Activated CD8-positive, alpha-beta T cell treated with anti-CD3 and anti-CD28 coated beads for 36 hours (primary cell): ENCODE measurements around the gene KIAA1328. TPM values are rescaled to one million over a fixed set of nuclear protein-coding genes. Genes with fewer than 3 reads are reported as not detected.

Source experiments
- ATAC-seq: fragments of 200-7000 bp; cut with Tn5 transposase; one replicate; pipeline ENCODE4 v1.10.0; 2021; ENCODE audit warnings: mild to moderate bottlenecking, moderate library complexity
- CTCF ChIA-PET: fragments of 350-600 bp; sonication (Branson Sonifier 250); formaldehyde crosslinking; loops from one replicate; lab custom pipeline; 2021; ENCODE audit warnings: antibody characterized with exemption; lab: Charles Lee
- POLR2A ChIA-PET: fragments of 350-600 bp; sonication (Branson Sonifier 250); formaldehyde crosslinking; loops from one replicate; lab custom pipeline; 2021; ENCODE audit warnings: antibody characterized with exemption; lab: Charles Lee
- DNase-seq: peaks from one replicate; pipeline ENCODE4 v3.0.0-alpha.2; 2020
- H3K27ac Mint-ChIP-seq: one replicate; pipeline ENCODE4 v1.8.0; 2021; ENCODE audit warnings: mild to moderate bottlenecking, mixed read lengths
- H3K27me3 Mint-ChIP-seq: one replicate; pipeline ENCODE4 v1.8.0; 2021; ENCODE audit warnings: mixed read lengths
- H3K36me3 Mint-ChIP-seq: one replicate; pipeline ENCODE4 v1.8.0; 2021; ENCODE audit warnings: low read depth, mixed read lengths
- H3K4me1 Mint-ChIP-seq: one replicate; pipeline ENCODE4 v1.8.0; 2021; ENCODE audit warnings: low read depth, mixed read lengths
- H3K4me3 Mint-ChIP-seq: one replicate; pipeline ENCODE4 v1.8.0; 2021; ENCODE audit warnings: mild to moderate bottlenecking, moderate library complexity, mixed read lengths
- H3K9me3 Mint-ChIP-seq: one replicate; pipeline ENCODE4 v1.8.0; 2021; ENCODE audit warnings: mixed read lengths
- intact Hi-C: fragments of 100-400 bp; cut with micrococcal nuclease; formaldehyde crosslinking; loops from one replicate; pipeline ENCODE4 v1.10.0; 2022
- total RNA-seq, 2 experiments: library from RNA; stranded (reverse); gene quantifications; one replicate each; pipeline ENCODE4 v1.2.3, GENCODE V29; 2021
- TF ChIP-seq, protein P1 (sequence below): fragments of 200-600 bp; IDR thresholded peaks from one replicate; pipeline ENCODE4 v1.8.0; 2022; ENCODE audit warnings: antibody characterized with exemption, mild to moderate bottlenecking

The KIAA1328 gene
- total RNA-seq, 2 experiments from 2014 or later, result 5.9 to 6.1 TPM

DNA sequence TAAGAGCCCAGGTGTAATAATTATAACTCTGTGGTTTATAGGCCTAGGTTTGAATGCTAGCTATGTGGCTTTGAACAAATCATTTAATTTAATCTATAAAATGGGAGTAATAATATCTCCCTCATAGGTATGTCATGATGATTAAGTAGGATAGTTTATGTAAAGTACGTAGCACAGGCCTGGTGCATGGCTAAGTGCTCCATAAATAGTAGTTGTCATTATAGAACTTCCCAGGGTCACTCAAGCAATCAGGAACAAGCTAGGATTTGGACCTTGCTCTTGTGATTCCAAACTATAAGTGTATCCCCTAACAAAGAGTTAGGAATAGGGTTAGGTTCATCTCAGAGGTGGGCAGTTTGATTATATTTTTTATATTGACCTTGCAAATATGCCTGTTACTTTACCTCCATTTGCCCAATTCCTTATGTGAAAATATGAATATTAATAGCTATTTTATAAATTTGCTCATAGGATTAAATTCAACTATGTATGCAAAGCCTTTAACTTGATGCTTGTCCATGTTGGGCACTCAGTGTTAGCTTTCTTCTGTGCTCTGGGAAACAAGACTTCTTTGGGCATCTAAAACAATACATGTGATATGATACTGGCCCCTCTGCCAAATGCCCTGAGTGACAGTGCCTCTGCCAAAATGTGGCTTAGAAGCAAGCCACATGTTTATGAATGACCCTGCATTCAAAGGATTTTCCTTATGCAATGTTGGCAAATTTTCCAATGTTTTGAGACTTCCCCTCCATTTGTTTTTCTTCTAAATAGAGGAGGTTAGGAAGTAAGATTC is 353.6 kb downstream of the KIAA1328 start:
- no peak for ATAC-seq
- H3K4me3 Mint-ChIP-seq, result no peak overlapping the region
- H3K36me3 Mint-ChIP-seq, result peaks cover under 1% of the 10 kb centered on the region
- H3K27me3 Mint-ChIP-seq, result no peaks in the 10 kb centered on the region
- intact Hi-C loops, result no loop called here
- ChIA-PET CTCF (no interaction called here), POLR2A (no interaction called here)
- no peaks in the 10 kb centered on the region for H3K4me1 Mint-ChIP-seq
- TF ChIP-seq, protein P1, sequence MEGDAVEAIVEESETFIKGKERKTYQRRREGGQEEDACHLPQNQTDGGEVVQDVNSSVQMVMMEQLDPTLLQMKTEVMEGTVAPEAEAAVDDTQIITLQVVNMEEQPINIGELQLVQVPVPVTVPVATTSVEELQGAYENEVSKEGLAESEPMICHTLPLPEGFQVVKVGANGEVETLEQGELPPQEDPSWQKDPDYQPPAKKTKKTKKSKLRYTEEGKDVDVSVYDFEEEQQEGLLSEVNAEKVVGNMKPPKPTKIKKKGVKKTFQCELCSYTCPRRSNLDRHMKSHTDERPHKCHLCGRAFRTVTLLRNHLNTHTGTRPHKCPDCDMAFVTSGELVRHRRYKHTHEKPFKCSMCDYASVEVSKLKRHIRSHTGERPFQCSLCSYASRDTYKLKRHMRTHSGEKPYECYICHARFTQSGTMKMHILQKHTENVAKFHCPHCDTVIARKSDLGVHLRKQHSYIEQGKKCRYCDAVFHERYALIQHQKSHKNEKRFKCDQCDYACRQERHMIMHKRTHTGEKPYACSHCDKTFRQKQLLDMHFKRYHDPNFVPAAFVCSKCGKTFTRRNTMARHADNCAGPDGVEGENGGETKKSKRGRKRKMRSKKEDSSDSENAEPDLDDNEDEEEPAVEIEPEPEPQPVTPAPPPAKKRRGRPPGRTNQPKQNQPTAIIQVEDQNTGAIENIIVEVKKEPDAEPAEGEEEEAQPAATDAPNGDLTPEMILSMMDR, result no peak
- no peaks in the 10 kb centered on the region for H3K9me3 Mint-ChIP-seq
- no peak overlapping the region for H3K27ac Mint-ChIP-seq
- no peak for DNase-seq

DNA sequence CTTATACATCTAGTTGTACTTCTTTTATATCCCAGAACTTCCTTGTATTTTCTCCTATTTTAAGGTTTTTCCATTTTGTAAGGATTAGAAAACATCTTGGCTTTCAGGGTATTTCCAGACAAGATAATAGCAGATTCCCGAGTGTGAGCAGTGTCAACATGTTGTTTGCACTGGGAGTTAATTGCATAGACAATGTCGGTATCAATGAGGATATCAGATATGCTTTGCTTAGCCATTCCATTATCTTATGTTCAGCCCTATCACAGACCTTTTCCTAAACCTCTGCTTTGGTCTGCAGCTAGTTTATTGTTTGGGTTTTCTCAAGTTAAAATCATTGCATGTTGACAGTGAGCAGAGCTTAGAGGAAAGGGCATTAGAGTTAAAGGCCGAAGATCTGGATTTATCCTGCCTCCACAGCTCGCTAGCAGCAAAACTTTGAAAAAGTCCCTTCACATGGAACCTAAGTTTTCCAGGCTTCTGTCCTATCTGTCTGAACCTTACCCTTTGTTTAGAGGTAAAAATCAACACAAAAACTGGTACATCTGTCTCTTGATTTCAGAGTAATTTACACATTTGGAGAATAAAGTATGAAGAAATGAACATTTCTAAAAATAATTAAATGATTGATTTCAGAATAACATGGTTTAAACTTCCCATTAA is 355.4 kb downstream of the KIAA1328 start:
- H3K9me3 Mint-ChIP-seq, result no peaks in the 10 kb centered on the region
- H3K27ac Mint-ChIP-seq, result no peak overlapping the region
- H3K4me3 Mint-ChIP-seq, result no peak overlapping the region
- TF ChIP-seq, protein P1, result no peak
- no peaks in the 10 kb centered on the region for H3K36me3 Mint-ChIP-seq
- ATAC-seq (no peak), DNase-seq (no peak)
- ChIA-PET POLR2A (no interaction called here), CTCF (no interaction called here)
- intact Hi-C loops, result no loop called here
- no peaks in the 10 kb centered on the region for H3K27me3 Mint-ChIP-seq
- no peaks in the 10 kb centered on the region for H3K4me1 Mint-ChIP-seq

DNA sequence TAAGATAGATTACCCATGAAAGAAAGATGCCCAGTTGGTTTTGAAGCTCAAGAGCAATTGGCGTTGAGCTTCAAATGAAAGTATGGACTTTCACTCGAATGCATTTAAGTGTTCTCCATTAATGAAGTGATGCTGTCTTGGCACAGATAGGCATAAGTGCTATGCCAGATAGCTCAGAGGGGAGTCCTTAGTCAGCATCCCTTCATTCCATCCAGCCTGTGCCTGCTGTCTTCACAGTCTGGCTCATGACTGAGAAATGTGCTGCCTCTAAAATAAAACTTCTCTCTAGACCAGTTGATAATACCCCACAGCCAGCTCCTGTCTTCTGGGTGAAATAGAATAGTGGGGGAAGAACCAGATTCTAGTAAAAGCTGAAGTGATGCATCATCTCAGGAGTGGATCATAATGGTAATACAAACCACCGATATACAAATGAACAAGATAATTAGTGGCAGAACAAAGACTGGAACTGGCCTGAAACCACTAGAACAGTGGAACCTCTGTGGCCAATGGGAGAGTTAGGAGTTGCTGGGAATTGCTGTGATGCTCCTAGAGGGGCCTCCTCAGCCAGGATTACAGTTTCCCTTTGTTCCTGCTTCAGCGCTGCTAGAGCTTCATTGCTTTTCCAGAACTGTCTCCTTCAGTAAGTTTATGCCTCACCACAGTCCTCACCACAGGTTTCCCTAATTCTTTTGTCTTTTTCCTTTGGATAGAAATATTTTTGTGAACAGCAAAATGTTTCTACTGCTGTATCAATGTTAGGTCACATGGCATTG is 359.3 kb downstream of the KIAA1328 start:
- no peaks in the 10 kb centered on the region for H3K36me3 Mint-ChIP-seq
- H3K4me1 Mint-ChIP-seq, result no peaks in the 10 kb centered on the region
- CTCF ChIA-PET, result no interaction called here
- no peak overlapping the region for H3K27ac Mint-ChIP-seq
- no peaks in the 10 kb centered on the region for H3K27me3 Mint-ChIP-seq
- intact Hi-C loops, result no loop called here
- no peak overlapping the region for H3K4me3 Mint-ChIP-seq
- no peaks in the 10 kb centered on the region for H3K9me3 Mint-ChIP-seq
- TF ChIP-seq, protein P1, result no peak
- DNase-seq (no peak), ATAC-seq (no peak)
- POLR2A ChIA-PET, result no interaction called here

DNA sequence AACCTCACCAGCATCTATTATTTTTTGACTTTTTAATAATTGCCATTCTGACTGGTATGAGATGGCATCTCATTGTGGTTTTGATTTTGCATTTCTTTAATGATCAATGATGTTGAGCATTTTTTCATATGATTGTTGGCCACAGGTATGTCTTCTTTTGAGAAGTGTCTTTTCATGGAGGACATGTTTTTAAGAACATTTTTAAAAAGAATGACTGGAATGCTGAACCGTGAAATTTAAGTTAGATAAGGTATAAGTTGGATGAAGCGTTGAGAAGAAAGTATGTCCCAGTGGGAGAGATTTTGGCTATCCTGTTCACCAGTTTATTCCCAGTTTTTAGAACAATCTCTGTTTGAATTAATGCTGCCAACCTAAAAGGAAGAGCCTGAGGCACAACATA is 370.8 kb downstream of the KIAA1328 start:
- TF ChIP-seq, protein P1, result no peak
- Mint-ChIP-seq H3K9me3 (peaks cover 21% of the 10 kb centered on the region), H3K27me3 (no peaks in the 10 kb centered on the region), H3K4me1 (no peaks in the 10 kb centered on the region), H3K27ac (no peak overlapping the region), H3K4me3 (no peak overlapping the region), H3K36me3 (peaks cover 27% of the 10 kb centered on the region)
- ATAC-seq, result no peak
- DNase-seq, result no peak
- CTCF ChIA-PET, result no interaction called here
- intact Hi-C loops, result no loop called here
- POLR2A ChIA-PET, result no interaction called here

DNA sequence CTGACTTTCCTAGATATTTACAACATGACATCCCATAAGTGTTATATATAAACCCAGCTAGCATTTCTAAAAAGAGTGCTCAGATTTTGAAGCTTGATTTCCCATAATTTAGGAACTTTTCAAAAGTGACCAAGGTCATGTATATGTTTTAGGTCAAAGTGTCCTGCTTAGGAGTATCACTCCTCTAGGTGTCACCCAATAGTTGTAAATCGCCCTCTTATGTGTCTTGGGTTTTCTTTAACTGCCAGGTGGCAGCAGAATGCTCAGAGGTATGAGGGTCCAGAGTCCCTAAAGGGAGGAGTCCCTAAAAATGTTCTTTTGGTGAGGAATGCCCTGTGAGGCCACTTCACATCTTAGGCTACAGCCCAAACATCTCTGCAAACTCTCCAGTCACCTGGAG is 378.4 kb downstream of the KIAA1328 start:
- Mint-ChIP-seq H3K4me3 (no peak overlapping the region), H3K27ac (no peak overlapping the region), H3K36me3 (peaks cover 5% of the 10 kb centered on the region), H3K9me3 (peaks cover 2% of the 10 kb centered on the region), H3K27me3 (no peaks in the 10 kb centered on the region), H3K4me1 (no peaks in the 10 kb centered on the region)
- ChIA-PET CTCF (no interaction called here), POLR2A (no interaction called here)
- no peak for ATAC-seq
- TF ChIP-seq, protein P1, result no peak
- intact Hi-C loops, result no loop called here
- no peak for DNase-seq
